ENCODE data around the gene POR. TPM values are rescaled to one million over a fixed set of nuclear protein-coding genes. Genes with fewer than 3 reads are reported as not detected.
"Not testable (repeated sequence)": the region's sequence is repeated elsewhere in the genome, so short reads cannot be mapped to it uniquely, and the experiment has no call there.

POR gene
- 53.7 TPM for polyA plus RNA-seq (ENCODE audit: insufficient read length)
- long read RNA-seq, donor 1, transcript POR-218 (16 exons, 2,522 nt), result major isoform, 6 of 45 reads
- long read RNA-seq, donor 1, partial matches to known transcripts, result 22 of 45 reads
- long read RNA-seq, donor 1, other reads (novel, unspliced or antisense), result 15 of 45 reads
- long read RNA-seq, donor 2, transcript POR-218 (16 exons, 2,522 nt), result major isoform, 5 of 14 reads
- long read RNA-seq, donor 2, partial matches to known transcripts, result 9 of 14 reads
- long read RNA-seq, donor 2, other reads (novel, unspliced or antisense), result 0 of 14 reads
- long read RNA-seq, donor 3, partial matches to known transcripts, result 0 of 25 reads
- long read RNA-seq, donor 3, other reads (novel, unspliced or antisense), result 20 of 25 reads
- long read RNA-seq, donor 4, partial matches to known transcripts, result 7 of 7 reads
- long read RNA-seq, donor 4, other reads (novel, unspliced or antisense), result 0 of 7 reads
- long read RNA-seq, donor 5, transcript POR-218 (16 exons, 2,522 nt), result major isoform, 11 of 12 reads
- long read RNA-seq, donor 5, partial matches to known transcripts, result 0 of 12 reads
- long read RNA-seq, donor 5, other reads (novel, unspliced or antisense), result 0 of 12 reads
- long read RNA-seq, donor 6, partial matches to known transcripts, result 5 of 33 reads
- long read RNA-seq, donor 6, other reads (novel, unspliced or antisense), result 22 of 33 reads
- long read RNA-seq, donor 7, transcript POR-218 (16 exons, 2,522 nt), result major isoform, 5 of 63 reads
- long read RNA-seq, donor 7, partial matches to known transcripts, result 21 of 63 reads
- long read RNA-seq, donor 7, other reads (novel, unspliced or antisense), result 33 of 63 reads
- long read RNA-seq, donor 8, partial matches to known transcripts, result 0 of 2 reads
- long read RNA-seq, donor 8, other reads (novel, unspliced or antisense), result 0 of 2 reads

- DNase-seq, result peak; percentile 92
Observed at GRCh38 chr7:75914655-75915415, at the start of gene POR. Gene POR, plus strand, starts transcription at chr7:75915155. Its CDS starts 38,847 bp downstream, at chr7:75954002.

GRCh38 chr7:75866114-75866488, 48.9 kb upstream of the POR start:
- no peak for DNase-seq

GRCh38 chr7:75866489-75867389, 48.2 kb upstream of the POR start:
- DNase-seq, result peak; percentile 69

- no peak for DNase-seq
Observed at GRCh38 chr7:75867390-75867717, 47.6 kb upstream of the POR start.

DNA sequence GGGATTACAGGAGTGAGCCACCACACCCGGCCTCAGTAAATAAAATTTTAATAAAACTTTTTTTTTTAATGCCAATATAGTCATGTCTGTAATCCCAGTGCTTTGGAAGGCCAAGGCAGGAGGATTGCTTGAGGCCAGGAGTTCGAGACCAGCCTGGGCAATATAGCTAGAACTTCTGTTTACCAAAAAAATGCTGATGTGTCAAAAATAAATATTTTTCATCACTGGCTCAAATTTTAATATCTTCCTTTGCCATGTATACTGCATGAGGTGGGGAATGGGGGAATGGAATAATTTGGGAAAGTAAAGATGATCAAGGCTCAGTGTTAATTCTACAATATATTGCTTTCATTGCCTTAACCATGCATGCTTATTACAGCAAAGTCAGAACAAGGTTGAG, 46.8 kb upstream of the POR start:
- no peak for DNase-seq

- DNase-seq, result no peak
Observed at GRCh38 chr7:75869776-75870379, 45.1 kb upstream of the POR start.

GRCh38 chr7:75870557-75871161, 44.3 kb upstream of the POR start:
- no peak for DNase-seq

DNA sequence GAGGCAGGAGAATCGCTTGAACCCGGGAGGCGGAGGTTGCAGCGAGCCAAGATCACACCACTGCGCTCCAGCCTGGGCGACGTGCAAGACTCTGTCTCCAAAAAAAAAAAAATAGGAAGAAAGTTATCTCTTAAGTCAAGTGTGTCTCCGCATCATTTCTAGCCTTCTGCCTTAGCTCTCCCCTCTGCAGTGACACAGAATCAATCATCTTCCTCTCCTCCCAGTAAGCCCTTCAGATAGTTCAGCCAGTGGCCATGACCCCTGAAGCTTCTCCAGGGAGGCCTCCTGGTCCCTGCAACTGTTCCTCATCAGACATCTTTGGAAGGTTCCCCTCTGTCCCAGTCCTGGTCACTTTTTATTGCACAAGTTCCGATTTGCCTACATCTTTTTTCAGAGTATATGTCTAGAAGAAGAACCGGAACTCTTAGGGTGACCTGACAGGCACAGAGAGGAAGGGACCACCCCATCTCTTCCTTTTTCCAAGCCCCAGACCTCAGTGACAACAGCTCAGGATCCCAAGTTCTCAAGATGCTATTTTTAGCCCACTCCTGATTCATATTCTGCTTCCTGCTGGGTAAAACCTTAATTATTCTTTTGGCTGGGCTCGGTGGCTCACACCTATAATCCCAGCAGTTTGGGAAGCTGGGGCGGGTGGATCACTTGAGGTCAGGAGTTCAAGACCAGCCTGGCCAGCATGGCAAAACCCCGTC, 42.7 kb upstream of the POR start:
- peak; percentile 14 for DNase-seq

- DNase-seq, result not testable (repeated sequence)
Observed at GRCh38 chr7:75874180-75874579, 40.8 kb upstream of the POR start.

- no peak for DNase-seq
Observed at GRCh38 chr7:75875113-75876080, 39.6 kb upstream of the POR start.

DNA sequence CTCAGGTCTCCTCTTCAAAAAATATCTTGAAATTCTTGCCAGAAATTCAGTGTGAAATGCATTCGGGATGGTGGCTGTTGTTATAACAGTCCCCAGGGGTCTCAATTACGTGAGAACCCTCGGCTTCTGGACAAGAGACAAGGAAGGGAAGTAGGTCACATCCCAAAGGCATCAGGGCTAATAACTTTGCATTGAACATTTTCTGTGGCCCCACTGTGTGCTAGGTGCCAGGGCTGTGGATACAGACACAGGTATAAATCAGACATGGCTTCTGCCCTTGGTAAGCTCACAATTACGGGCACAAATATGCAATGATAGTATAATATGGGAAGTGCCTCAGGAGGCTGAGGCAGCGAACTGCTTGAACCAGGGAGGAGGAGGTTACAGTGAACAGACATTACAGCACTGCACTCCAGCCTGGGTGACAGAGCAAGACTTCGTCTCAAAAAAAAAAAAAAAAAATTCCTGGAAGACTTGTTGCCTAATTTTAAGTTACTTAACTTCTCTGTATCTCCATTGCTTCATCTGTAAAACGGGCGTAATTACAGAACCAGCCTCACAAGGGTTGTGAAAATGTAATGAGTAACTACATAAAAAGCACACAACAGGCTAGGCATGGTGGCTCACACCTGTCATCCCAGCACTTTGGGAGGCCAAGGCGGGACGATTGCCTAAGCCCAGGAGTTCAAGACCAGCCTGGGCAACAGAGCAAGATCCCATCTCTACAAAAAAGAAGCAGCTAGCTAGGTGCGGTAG, 38.7 kb upstream of the POR start:
- DNase-seq, result no peak

- no peak for DNase-seq
Observed at GRCh38 chr7:75878312-75878768, 36.6 kb upstream of the POR start.

DNA sequence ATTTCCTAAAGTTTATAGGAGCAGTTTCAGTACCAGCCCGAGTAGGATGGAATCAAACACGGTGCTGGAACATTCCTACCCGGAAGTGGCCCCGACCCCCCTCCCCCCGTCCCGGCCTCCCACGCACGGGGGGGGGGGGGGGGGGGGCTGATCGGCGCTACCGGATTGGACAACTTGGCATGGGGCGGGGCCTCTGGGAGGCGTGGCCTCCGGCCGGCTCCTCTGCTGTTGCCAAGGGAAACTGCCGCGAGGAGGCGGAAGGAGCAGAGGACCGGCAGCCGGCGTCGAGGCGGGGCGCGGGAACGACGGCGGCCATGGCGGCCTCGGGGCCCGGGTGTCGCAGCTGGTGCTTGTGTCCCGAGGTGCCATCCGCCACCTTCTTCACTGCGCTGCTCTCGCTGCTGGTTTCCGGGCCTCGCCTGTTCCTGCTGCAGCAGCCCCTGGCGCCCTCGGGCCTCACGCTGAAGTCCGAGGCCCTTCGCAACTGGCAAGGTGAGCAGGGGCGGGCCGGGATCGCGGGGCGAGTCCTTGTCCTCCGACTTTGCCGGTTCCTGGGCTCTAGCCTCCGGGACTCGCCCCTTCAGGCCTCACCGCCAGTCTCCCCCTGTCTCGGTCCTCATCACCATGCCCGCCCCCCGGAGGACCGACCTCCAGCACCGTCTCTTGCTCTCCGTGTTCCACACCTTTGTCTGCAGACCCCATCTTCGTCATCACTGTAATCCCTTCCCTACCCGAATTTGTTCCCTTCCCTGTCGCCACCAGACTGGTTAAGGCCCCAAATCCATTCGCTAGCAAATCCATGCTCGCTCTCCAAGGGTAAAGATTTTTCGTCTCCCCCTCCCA, 36.0 kb upstream of the POR start, which contains the start of gene RHBDD2:
Gene RHBDD2 (plus strand): TSS at position 266 of the 843 bp plus-strand sequence. CDS start 49 bp downstream, at position 315.
- DNase-seq, result peak; percentile 94

GRCh38 chr7:75879771-75880184, 35.2 kb upstream of the POR start:
- DNase-seq, result no peak

DNA sequence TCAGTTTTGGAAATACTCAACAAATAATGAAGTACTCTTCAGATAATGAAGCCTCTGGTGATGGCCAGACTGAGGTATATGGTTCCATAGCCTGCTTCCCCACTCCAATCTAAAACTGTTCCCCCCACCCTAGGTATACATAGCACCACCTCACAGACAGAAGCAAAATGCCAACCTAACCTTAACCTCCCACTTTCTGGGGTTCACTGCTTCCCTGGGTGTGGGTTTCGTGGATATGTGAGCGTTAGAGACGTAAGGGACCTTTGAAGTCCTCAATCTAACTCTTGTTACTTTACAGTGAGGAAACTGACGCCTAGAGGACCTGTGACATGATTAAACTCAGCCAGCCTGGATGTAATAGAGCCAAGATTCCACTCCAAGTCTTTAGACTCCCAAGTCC, 34.7 kb upstream of the POR start:
- no peak for DNase-seq

DNA sequence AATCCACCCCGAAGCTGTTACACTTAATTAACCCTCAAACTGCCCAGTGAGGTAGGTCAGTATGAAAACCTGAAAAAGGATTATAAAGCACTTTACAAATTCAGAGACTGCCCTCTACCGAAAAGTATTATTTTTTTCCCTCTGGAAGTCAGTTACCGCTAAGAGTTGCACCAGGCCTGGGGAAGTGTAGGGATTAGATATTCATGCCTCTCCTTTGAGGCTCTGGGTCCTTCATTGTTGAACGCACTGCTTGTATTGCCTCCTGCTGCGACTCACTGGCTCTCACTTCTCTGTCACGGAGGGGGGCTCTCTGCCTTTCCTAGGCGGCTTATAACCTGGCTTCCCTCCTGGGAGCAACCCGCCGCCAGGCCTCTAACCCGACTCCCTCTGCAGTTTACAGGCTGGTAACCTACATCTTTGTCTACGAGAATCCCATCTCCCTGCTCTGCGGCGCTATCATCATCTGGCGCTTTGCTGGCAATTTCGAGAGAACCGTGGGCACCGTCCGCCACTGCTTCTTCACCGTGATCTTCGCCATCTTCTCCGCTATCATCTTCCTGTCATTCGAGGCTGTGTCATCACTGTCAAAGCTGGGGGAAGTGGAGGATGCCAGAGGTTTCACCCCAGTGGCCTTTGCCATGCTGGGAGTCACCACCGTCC, 33.4 kb upstream of the POR start:
- peak; percentile 19 for DNase-seq

Measured in left kidney (tissue), 8 donors.